Measurements from ENCODE around the gene ALS2. TPM values are rescaled to one million over a fixed set of nuclear protein-coding genes. Genes with fewer than 3 reads are reported as not detected.

The ALS2 gene
- total RNA-seq, 1 experiment from 2014 or later = 28.4 TPM

- Mint-ChIP-seq H3K36me3 (ENCODE audit: insufficient read depth in 1 of 3, low read depth in 3 of 3) (peaks cover 0 to 9% (median 0%) of the 10 kb centered on the region in 3 experiments; a peak in 2 of 7 replicates), H3K27ac (no peak within 1 kb of the TSS; a peak in 1 of 7 replicates), H3K4me1 (peaks cover 17 to 21% of the 10 kb centered on the region in 2 experiments), H3K9me3 (no peaks in the 10 kb centered on the region), H3K27me3 (ENCODE audit: low read depth) (peaks cover 11% of the 10 kb centered on the region), H3K4me3 (no peak within 1 kb of the TSS)
- Histone ChIP-seq H2BK5ac (ENCODE audit: insufficient read length, low read length) (no peak within 1 kb of the TSS), H3K4ac (ENCODE audit: low read depth, low read length) (no peak within 1 kb of the TSS), H3K9ac (ENCODE audit: extremely low read depth, insufficient read length, low read length) (no peak within 1 kb of the TSS), H2BK15ac (ENCODE audit: low read depth, low read length) (no peak within 1 kb of the TSS), H3K56ac (ENCODE audit: insufficient read length, low read depth, low read length) (no peak within 1 kb of the TSS), H3K9me3 (ENCODE audit: control insufficient read depth, low read depth, low read length) (no peaks in the 10 kb centered on the region), H2AK5ac (ENCODE audit: insufficient read length, low read length) (no peak within 1 kb of the TSS), H2BK12ac (ENCODE audit: insufficient read length, low read depth, low read length) (no peak within 1 kb of the TSS), H3K79me2 (ENCODE audit: insufficient read depth, low read length) (no peaks in the 10 kb centered on the region), H4K20me1 (ENCODE audit: control insufficient read depth, insufficient read depth, insufficient read length) (no peaks in the 10 kb centered on the region), H3K4me2 (ENCODE audit: insufficient read depth, insufficient read length, low read length) (no peak within 1 kb of the TSS), H3K18ac (ENCODE audit: insufficient read length, low read depth, low read length) (no peak within 1 kb of the TSS), H3K79me1 (ENCODE audit: insufficient read depth, low read depth, low read length, poor library complexity, severe bottlenecking) (no peaks in the 10 kb centered on the region), H3K27me3 (ENCODE audit: insufficient read depth, low read length) (no peaks in the 10 kb centered on the region), H2BK120ac (ENCODE audit: low read depth, low read length, poor library complexity, severe bottlenecking) (no peak within 1 kb of the TSS), H4K5ac (ENCODE audit: insufficient read length, low read depth, low read length) (no peak within 1 kb of the TSS), H3K14ac (ENCODE audit: insufficient read depth, low read length) (no peak within 1 kb of the TSS), H3K4me1 (ENCODE audit: insufficient read depth, low read length) (no peaks in the 10 kb centered on the region), H3T11ph (ENCODE audit: low read length) (no peak within 1 kb of the TSS), H4K8ac (replicated peaks; ENCODE audit: insufficient read length, low read depth, low read length) (no peak within 1 kb of the TSS), H3K23me2 (ENCODE audit: insufficient read length, low read depth, low read length, poor library complexity, severe bottlenecking) (no peaks in the 10 kb centered on the region), H4K91ac (ENCODE audit: insufficient read length, low read depth, low read length) (no peak within 1 kb of the TSS), H3K23ac (ENCODE audit: insufficient read length, low read depth, low read length) (no peak within 1 kb of the TSS), H2AFZ (ENCODE audit: low read length) (no peak within 1 kb of the TSS), H3K27ac (ENCODE audit: insufficient read length, low read depth, low read length) (no peak within 1 kb of the TSS), H2BK20ac (ENCODE audit: low read depth, low read length, poor library complexity, severe bottlenecking) (no peak within 1 kb of the TSS)
- WGBS (ENCODE audit: extremely low coverage, insufficient read length, low lambda C conversion rate) = no CpG with 5 or more reads among the region's 10 CpGs
- DNase-seq = no peak
- no peak for TF ChIP-seq CTCF (conservative IDR thresholded peaks at IDR 0.05)
These were observed 25.9 kb upstream of the ALS2 start, which contains the start of gene CDK15 for GRCh38 chr2:201806442-201807170. Gene CDK15, plus strand, starts transcription at chr2:201806537. Its CDS starts 128 bp downstream, at chr2:201806665.
